NCI-H1694 (cell line): ENCODE measurements around the gene CYP3A7.
"Not testable (repeated sequence)": the region's sequence is repeated elsewhere in the genome, so short reads cannot be mapped to it uniquely, and the experiment has no call there.

Source experiments
- DNase-seq: peaks from one replicate; lab custom pipeline; 2025; lab: John Stamatoyannopoulos, UW

Gene CYP3A7

GRCh38 chr7:99699946-99700345 lies 35.0 kb downstream of the CYP3A7 start:
- DNase-seq = no peak

GRCh38 chr7:99698867-99699730 lies 35.9 kb downstream of the CYP3A7 start:
- not testable (repeated sequence) for DNase-seq

GRCh38 chr7:99694912-99695304 lies 40.1 kb downstream of the CYP3A7 start:
- no peak for DNase-seq

- no peak for DNase-seq
Measured at GRCh38 chr7:99694201-99694911, 40.6 kb downstream of the CYP3A7 start.

GRCh38 chr7:99693427-99694200 lies 41.4 kb downstream of the CYP3A7 start:
- no peak for DNase-seq

GRCh38 chr7:99693100-99693426 lies 41.9 kb downstream of the CYP3A7 start:
- DNase-seq = no peak

- DNase-seq = not testable (repeated sequence)
Measured at GRCh38 chr7:99692563-99692962, 42.4 kb downstream of the CYP3A7 start.

- not testable (repeated sequence) for DNase-seq
Measured at GRCh38 chr7:99691658-99692057, 43.3 kb downstream of the CYP3A7 start.

- DNase-seq = not testable (repeated sequence)
Measured at GRCh38 chr7:99690918-99691317, 44.1 kb downstream of the CYP3A7 start.

GRCh38 chr7:99685871-99686608 lies 49.0 kb downstream of the CYP3A7 start:
- not testable (repeated sequence) for DNase-seq

- no peak for DNase-seq
Measured at GRCh38 chr7:99685129-99685758, 49.8 kb downstream of the CYP3A7 start.

GRCh38 chr7:99679400-99680191 lies 55.4 kb downstream of the CYP3A7 start, which contains the start of gene CYP3A5:
Gene CYP3A5 (minus strand): TSS chr7:99679996. CDS start chr7:99679896, 100 bp downstream.
- no peak for DNase-seq

- DNase-seq = no peak
Measured at GRCh38 chr7:99679032-99679399, 56.0 kb downstream of the CYP3A7 start.

GRCh38 chr7:99677648-99678045 lies 57.3 kb downstream of the CYP3A7 start:
- DNase-seq = no peak

GRCh38 chr7:99677013-99677647 lies 57.9 kb downstream of the CYP3A7 start:
- DNase-seq = no peak

GRCh38 chr7:99674995-99675742 lies 59.8 kb downstream of the CYP3A7 start:
- no peak for DNase-seq

- DNase-seq = no peak
Measured at GRCh38 chr7:99672573-99672972, 62.4 kb downstream of the CYP3A7 start.

GRCh38 chr7:99669782-99670181 lies 65.2 kb downstream of the CYP3A7 start:
- no peak for DNase-seq

- DNase-seq = no peak
Measured at GRCh38 chr7:99668541-99668940, 66.5 kb downstream of the CYP3A7 start.
